Adipocyte (in vitro differentiated cells): ENCODE results near the gene ZNF358.
"Not testable (repeated sequence)": the region's sequence is repeated elsewhere in the genome, so short reads cannot be mapped to it uniquely, and the experiment has no call there.

ENCODE experiments used
- DNase-seq: peaks from one replicate; pipeline ENCODE4 v3.0.0-alpha.2; 2015; ENCODE audit warnings: low read depth
- H3K27me3 ChIP-seq: replicated peaks from 2 replicates; pipeline ENCODE4 v1.7.0; 2013; ENCODE audit warnings: mild to moderate bottlenecking, low read length, moderate library complexity; ENCODE audit not compliant: control insufficient read depth, insufficient read depth
- H3K36me3 ChIP-seq: 2 replicates; pipeline ENCODE4 v1.7.0; 2013; ENCODE audit warnings: low read length, mild to moderate bottlenecking, moderate library complexity; ENCODE audit not compliant: control insufficient read depth, insufficient read depth, severe bottlenecking
- H3K4me1 ChIP-seq: 2 replicates; pipeline ENCODE4 v1.7.0; 2013; ENCODE audit warnings: mild to moderate bottlenecking, low read length, moderate library complexity; ENCODE audit not compliant: control insufficient read depth, insufficient read depth
- H3K4me3 ChIP-seq: 2 replicates; pipeline ENCODE4 v1.7.0; 2013; ENCODE audit warnings: mild to moderate bottlenecking, low read length, moderate library complexity
- H3K9ac ChIP-seq: 2 replicates; pipeline ENCODE4 v1.7.0; 2013; ENCODE audit warnings: mild to moderate bottlenecking, low read length, moderate library complexity
- H3K9me3 ChIP-seq: 2 replicates; pipeline ENCODE4 v1.7.0; 2013; ENCODE audit warnings: mild to moderate bottlenecking, low read length, moderate library complexity; ENCODE audit not compliant: control insufficient read depth

ZNF358 gene

GRCh38 chr19:7533281-7533885 is 17.5 kb downstream of the ZNF358 start:
- DNase-seq = no peak
- H3K9ac ChIP-seq = peak overlapping the region; percentile 96
- peak overlapping the region; percentile 97 for H3K4me3 ChIP-seq
- H3K4me1 ChIP-seq = peaks cover 10% of the 10 kb centered on the region
- H3K27me3 ChIP-seq = no peaks in the 10 kb centered on the region
- H3K9me3 ChIP-seq = no peaks in the 10 kb centered on the region
- peaks cover 26% of the 10 kb centered on the region for H3K36me3 ChIP-seq

GRCh38 chr19:7533925-7534480 is 18.1 kb downstream of the ZNF358 start:
- Histone ChIP-seq H3K9ac (peak overlapping the region; percentile 96), H3K36me3 (peaks cover 25% of the 10 kb centered on the region), H3K27me3 (no peaks in the 10 kb centered on the region), H3K4me3 (peak overlapping the region; percentile 97), H3K4me1 (peaks cover 10% of the 10 kb centered on the region), H3K9me3 (no peaks in the 10 kb centered on the region)
- DNase-seq = peak; percentile 95

DNA sequence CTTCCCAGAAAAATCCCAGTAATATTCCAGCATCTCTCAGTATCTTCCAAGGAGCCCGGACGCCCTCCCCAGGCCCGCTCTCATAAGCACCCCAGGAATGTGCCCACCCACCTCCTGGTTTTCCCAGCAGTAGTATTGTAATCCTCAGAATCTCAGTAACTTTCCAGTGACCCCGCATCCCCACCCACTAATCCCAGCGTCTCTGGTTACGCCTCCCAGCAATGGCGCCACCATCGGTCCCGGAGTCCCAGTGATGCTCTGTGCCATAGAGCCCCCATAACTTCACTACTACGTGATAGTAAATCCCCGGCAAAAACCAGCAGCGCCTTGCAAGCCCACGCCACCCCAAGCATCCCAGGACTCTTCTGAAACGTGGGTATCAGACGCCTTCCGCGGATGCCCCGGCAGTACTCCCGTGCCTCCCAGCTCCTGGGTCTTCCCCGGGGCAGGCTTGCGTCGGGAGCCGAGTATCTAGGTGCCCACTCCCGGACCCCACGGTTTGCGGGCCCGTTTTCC is 18.7 kb downstream of the ZNF358 start:
- DNase-seq = peak; percentile 90
- Histone ChIP-seq H3K4me3 (peak overlapping the region; percentile 97), H3K27me3 (no peaks in the 10 kb centered on the region), H3K36me3 (peaks cover 21% of the 10 kb centered on the region), H3K9me3 (no peaks in the 10 kb centered on the region), H3K4me1 (peaks cover 10% of the 10 kb centered on the region), H3K9ac (peak overlapping the region; percentile 96)

GRCh38 chr19:7535047-7535997 is 19.4 kb downstream of the ZNF358 start, which contains the start of gene PNPLA6:
PNPLA6 (plus strand) TSS chr19:7535717; CDS start chr19:7535789, 72 bp downstream.
- Histone ChIP-seq H3K36me3 (peaks cover 18% of the 10 kb centered on the region), H3K4me3 (peak within 1 kb of the TSS; percentile 97)
- peak; percentile 98 for DNase-seq

DNA sequence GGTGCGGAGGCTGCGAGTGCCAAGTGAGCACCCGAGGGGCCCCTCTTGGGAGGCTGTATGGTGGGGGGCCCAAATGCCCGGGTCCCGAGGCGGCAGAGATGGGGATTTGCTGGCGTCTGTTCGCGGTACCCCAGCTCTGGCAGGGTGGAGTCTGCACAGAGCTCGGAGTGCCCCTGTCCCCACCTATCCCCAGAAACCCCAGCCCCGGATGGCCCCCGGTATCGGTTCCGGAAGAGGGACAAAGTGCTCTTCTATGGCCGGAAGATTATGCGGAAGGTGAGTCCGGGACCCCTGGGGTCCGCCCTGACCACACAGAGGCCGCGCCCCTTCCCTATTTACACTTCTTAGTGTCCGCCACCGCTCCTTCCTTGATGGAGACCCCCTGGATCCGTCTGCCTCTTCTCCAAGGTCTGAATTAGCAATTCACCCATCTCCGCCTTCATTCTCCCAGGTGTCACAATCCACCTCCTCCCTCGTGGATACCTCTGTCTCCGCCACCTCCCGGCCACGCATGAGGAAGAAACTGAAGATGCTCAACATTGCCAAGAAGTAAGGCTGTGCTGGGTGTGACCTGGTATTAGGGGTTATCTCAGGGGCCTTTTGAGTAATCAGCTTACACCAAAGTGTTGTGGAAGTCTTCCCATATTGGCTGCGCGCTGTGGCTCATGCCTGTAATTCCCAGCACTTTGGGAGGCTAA is 20.2 kb downstream of the ZNF358 start:
- no peak for DNase-seq
- H3K9me3 ChIP-seq = no peaks in the 10 kb centered on the region
- peaks cover 23% of the 10 kb centered on the region for H3K36me3 ChIP-seq
- H3K4me3 ChIP-seq = peak overlapping the region; percentile 97
- peak overlapping the region; percentile 96 for H3K9ac ChIP-seq
- H3K4me1 ChIP-seq = peaks cover 10% of the 10 kb centered on the region
- H3K27me3 ChIP-seq = no peaks in the 10 kb centered on the region

More at GRCh38 chr19:7535047-7535997, 19.4 kb downstream of the ZNF358 start, which contains the start of gene PNPLA6:
- Histone ChIP-seq H3K9me3 (no peaks in the 10 kb centered on the region), H3K4me1 (peaks cover 10% of the 10 kb centered on the region), H3K9ac (peak within 1 kb of the TSS; percentile 96), H3K27me3 (no peaks in the 10 kb centered on the region)

DNA sequence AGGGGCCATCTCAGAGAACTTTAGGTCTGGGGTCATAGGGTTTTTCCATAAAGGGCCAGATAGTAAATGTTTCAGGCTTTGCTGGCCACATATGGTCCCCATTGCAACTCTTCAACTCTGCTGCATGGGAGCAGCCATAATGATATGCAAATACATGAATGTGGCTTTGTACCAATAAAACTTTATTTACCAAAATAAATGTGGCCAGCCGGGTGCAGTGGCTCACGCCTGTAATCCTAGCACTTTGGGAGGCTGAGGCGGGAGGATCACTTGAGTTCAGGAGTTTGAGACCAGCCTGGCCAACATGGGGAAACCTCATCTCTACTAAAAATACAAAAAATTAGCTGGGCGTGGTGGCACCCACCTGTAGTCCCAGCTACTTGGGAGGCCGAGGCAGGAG is 23.1 kb downstream of the ZNF358 start:
- not testable (repeated sequence) for DNase-seq, H3K9ac ChIP-seq, H3K27me3 ChIP-seq, H3K4me3 ChIP-seq, H3K9me3 ChIP-seq, H3K4me1 ChIP-seq
- peaks cover 46% of the 10 kb centered on the region for H3K36me3 ChIP-seq

DNA sequence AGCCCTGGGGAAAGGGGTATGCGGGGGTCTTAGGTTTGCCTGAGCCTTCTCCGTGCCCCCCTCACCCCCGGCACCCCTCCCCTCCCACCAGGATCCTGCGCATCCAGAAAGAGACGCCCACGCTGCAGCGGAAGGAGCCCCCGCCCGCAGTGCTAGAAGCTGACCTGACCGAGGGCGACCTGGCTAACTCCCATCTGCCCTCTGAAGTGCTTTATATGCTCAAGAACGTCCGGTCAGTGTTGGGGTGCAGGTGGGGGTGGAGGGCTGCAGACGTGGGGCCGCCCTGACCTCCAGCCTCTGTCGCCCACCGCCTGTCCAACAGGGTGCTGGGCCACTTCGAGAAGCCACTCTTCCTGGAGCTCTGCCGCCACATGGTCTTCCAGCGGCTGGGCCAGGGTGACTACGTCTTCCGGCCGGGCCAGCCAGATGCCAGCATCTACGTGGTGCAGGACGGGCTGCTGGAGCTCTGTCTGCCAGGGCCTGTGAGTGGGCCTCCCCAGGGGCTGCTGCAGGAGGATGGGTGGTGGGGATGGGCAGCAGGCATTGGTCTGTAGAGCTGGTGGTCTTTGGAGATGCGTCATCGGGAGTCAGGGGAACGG is 24.0 kb downstream of the ZNF358 start:
- peaks cover 5% of the 10 kb centered on the region for H3K4me1 ChIP-seq
- DNase-seq = no peak
- H3K36me3 ChIP-seq = peaks cover 46% of the 10 kb centered on the region
- H3K27me3 ChIP-seq = no peaks in the 10 kb centered on the region
- H3K9me3 ChIP-seq = no peaks in the 10 kb centered on the region
- H3K4me3 ChIP-seq = no peak overlapping the region
- no peak overlapping the region for H3K9ac ChIP-seq

DNA sequence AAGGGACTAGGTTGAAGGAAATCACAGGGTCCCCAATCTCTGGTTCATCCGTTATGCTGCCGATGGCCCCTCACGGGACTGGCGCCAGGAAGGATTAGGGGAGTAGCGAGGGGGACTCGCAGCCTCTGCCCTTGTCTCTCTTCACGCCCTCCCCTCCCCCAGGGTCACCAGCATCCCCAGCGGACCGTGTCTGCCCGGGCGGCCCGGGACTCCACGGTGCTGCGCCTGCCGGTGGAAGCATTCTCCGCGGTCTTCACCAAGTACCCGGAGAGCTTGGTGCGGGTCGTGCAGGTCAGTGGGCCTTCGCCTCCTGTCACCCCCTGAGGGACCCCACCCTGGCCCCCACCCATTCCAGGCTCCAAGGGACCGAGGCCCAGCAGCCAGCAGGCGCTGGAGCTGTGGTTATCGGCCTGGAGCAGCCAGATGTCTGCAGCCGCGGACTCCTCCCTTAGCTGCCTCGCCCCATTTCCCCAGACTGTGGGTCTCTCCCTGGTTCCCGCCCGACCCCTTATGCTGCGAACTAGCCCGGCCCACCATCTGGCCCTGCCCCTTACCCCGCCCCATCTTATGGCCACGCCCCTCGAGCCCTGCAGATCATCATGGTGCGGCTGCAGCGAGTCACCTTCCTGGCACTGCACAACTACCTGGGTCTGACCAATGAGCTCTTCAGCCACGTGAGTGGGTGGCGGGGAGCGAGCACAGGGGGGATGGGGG is 25.0 kb downstream of the ZNF358 start:
- peaks cover 50% of the 10 kb centered on the region for H3K36me3 ChIP-seq
- no peak overlapping the region for H3K4me3 ChIP-seq
- no peak overlapping the region for H3K9ac ChIP-seq
- DNase-seq = no peak
- H3K4me1 ChIP-seq = peaks cover 5% of the 10 kb centered on the region
- no peaks in the 10 kb centered on the region for H3K9me3 ChIP-seq
- no peaks in the 10 kb centered on the region for H3K27me3 ChIP-seq

DNA sequence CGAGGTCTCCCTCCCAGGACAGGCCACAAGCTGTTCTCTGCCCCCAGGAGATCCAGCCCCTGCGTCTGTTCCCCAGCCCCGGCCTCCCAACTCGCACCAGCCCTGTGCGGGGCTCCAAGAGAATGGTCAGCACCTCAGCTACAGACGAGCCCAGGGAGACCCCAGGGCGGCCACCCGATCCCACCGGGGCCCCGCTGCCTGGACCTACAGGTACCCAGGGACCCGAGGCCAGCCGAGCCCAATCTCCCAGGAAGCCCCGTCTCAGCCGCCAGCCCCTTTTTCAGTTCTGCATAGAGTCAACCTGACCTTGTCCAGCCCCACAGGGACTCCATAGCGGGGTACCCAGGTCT is 25.5 kb downstream of the ZNF358 start:
- no peaks in the 10 kb centered on the region for H3K27me3 ChIP-seq
- no peak overlapping the region for H3K9ac ChIP-seq
- H3K4me1 ChIP-seq = peaks cover under 1% of the 10 kb centered on the region
- no peak overlapping the region for H3K4me3 ChIP-seq
- DNase-seq = no peak
- peaks cover 50% of the 10 kb centered on the region for H3K36me3 ChIP-seq
- no peaks in the 10 kb centered on the region for H3K9me3 ChIP-seq

GRCh38 chr19:7541828-7542443 is 26.0 kb downstream of the ZNF358 start:
- Histone ChIP-seq H3K4me1 (no peaks in the 10 kb centered on the region), H3K4me3 (no peak overlapping the region), H3K36me3 (peaks cover 49% of the 10 kb centered on the region), H3K9ac (no peak overlapping the region), H3K9me3 (no peaks in the 10 kb centered on the region), H3K27me3 (no peaks in the 10 kb centered on the region)
- no peak for DNase-seq
